Common myeloid progenitor, CD34-positive (primary cell): ENCODE measurements around the gene RASSF9.
A peak's percentile ranks its signal among the peaks of the same experiment; 100 is the strongest.

Experiments used
- CTCF ChIA-PET: fragments of 350-600 bp; sonication (Branson Sonifier 250); formaldehyde crosslinking; loops from one replicate; lab custom pipeline; 2021; ENCODE audit warnings: antibody characterized with exemption; lab: Charles Lee
- POLR2A ChIA-PET: fragments of 350-600 bp; sonication (Branson Sonifier 250); formaldehyde crosslinking; loops from one replicate; lab custom pipeline; 2021; ENCODE audit warnings: antibody characterized with exemption; lab: Charles Lee
- DNase-seq, 3 donors: peaks; one replicate each; pipeline versions ENCODE4 v3.0.0 to v3.0.0-alpha.2; 2013
- H3K27ac ChIP-seq, 2 experiments: 1 replicate in 1 of 2; 2 replicates in 1 of 2; pipeline ENCODE4 v1.7.0; 2013; ENCODE audit warnings: inconsistent platforms in 2 of 2, low read length in 2 of 2, mild to moderate bottlenecking in 2 of 2, low read depth in 1 of 2, moderate library complexity in 1 of 2; ENCODE audit not compliant: severe bottlenecking in 2 of 2, insufficient read depth in 1 of 2, poor library complexity in 1 of 2
- H3K27me3 ChIP-seq, 5 experiments: replicated peaks in 2 of 5; 1 replicate in 3 of 5; 2 replicates in 2 of 5; pipeline versions ENCODE4 v1.6.1 to v1.7.0; 2013; ENCODE audit warnings: low read length in 4 of 5, mild to moderate bottlenecking in 2 of 5, moderate library complexity in 2 of 5, inconsistent platforms in 1 of 5; ENCODE audit not compliant: insufficient read depth in 5 of 5, control insufficient read depth in 4 of 5
- H3K36me3 ChIP-seq, 4 experiments: 1 replicate in 2 of 4; 2 replicates in 2 of 4; pipeline versions ENCODE4 v1.6.1 to v1.7.0; 2013; ENCODE audit warnings: low read length in 3 of 4, control low read depth in 1 of 4, mild to moderate bottlenecking in 1 of 4; ENCODE audit not compliant: control insufficient read depth in 4 of 4, insufficient read depth in 4 of 4
- H3K4me1 ChIP-seq, 4 experiments: 1 replicate in 3 of 4; 2 replicates in 1 of 4; pipeline versions ENCODE4 v1.6.1 to v1.7.1; 2013; ENCODE audit warnings: low read length in 3 of 4, mild to moderate bottlenecking in 3 of 4, control low read depth in 1 of 4, inconsistent platforms in 1 of 4, moderate library complexity in 1 of 4; ENCODE audit not compliant: control insufficient read depth in 4 of 4, insufficient read depth in 4 of 4; ENCODE audit errors: control extremely low read depth in 1 of 4
- H3K4me3 ChIP-seq, 7 experiments: 1 replicate in 4 of 7; 2 replicates in 3 of 7; pipeline versions ENCODE4 v1.5.1 to v1.7.0; 2013; ENCODE audit warnings: mild to moderate bottlenecking in 7 of 7, low read length in 6 of 7, moderate library complexity in 6 of 7, inconsistent platforms in 2 of 7, low read depth in 2 of 7, control low read depth in 1 of 7; ENCODE audit not compliant: insufficient read depth in 4 of 7, control insufficient read depth in 1 of 7; ENCODE audit errors: extremely low read depth in 1 of 7
- H3K9me3 ChIP-seq, 5 experiments: 1 replicate in 4 of 5; 2 replicates in 1 of 5; pipeline versions ENCODE4 v1.6.1 to v1.7.1; 2013; ENCODE audit warnings: low read length in 4 of 5, mild to moderate bottlenecking in 2 of 5, inconsistent platforms in 1 of 5, low read depth in 1 of 5, moderate library complexity in 1 of 5; ENCODE audit not compliant: control insufficient read depth in 4 of 5, insufficient read depth in 2 of 5; ENCODE audit errors: control extremely low read depth in 1 of 5
- WGBS: methylation state at CpG from one replicate; pipeline ENCODE4 v1.1.5; 2013; ENCODE audit not compliant: insufficient coverage; 5-methylcytosine and 5-hydroxymethylcytosine counted together

The RASSF9 gene

DNA sequence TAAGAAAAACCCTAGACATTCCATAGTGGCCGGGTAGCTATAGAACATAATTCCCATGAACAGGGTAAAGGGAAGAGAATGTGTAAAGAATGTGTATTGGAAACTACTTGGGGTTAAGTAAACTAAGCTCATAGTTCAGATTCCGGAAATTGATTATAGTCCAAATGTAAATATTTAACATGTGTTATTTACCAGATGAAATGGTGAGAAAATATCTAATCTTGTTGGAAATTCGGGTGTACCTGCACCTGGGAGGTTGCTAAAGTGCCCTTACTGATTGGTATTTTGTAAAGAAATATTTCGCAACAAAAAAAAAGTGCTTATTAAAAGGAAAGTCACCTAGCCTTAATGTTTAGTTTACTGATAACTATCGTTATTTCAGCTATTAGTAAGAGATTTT is 14.4 kb downstream of the RASSF9 start:
- Histone ChIP-seq H3K4me3 (no peak overlapping the region), H3K4me1 (peaks cover 0 to 11% (median 2%) of the 10 kb centered on the region in 4 experiments), H3K27me3 (no peaks in the 10 kb centered on the region), H3K36me3 (no peaks in the 10 kb centered on the region), H3K27ac (peak overlapping the region in 1 of 2 experiments; percentile 64), H3K9me3 (no peaks in the 10 kb centered on the region)
- CTCF ChIA-PET = interaction anchor here (1.0 to 1.6 kb wide), 2 partner anchors 20 to 235 kb away, joined by 3 to 4 read pairs; no protein-coding TSS in a partner anchor
- POLR2A ChIA-PET = no interaction called here
- WGBS = 100% methylated on average over 3 of the region's 5 CpGs
- DNase-seq = no peak

DNA sequence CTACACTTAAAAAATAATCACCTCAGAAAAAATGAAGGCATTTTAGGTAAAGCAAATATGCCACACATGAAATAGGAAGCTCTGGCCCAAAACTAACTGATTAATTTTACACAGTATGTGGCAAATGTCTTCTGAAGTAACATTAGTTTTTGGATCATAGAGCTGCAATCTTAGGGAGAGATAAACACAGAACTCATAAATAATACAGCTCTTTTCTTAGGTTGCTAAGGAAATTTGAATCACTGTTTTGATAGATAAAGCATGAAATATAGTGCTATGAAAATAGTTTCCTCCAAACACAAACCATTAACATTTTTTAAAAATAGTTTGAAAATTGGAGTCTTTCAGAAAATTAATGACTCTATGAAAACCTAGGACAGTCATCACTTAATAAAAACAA is 15.0 kb downstream of the RASSF9 start:
- DNase-seq = peak; percentile 41 to 85 (median 66)
- no peak overlapping the region for H3K4me3 ChIP-seq
- POLR2A ChIA-PET = interaction anchor here (0.7 kb wide), 1 partner anchor 195 kb away, joined by 3 read pairs; no protein-coding TSS in a partner anchor
- H3K27me3 ChIP-seq = no peaks in the 10 kb centered on the region
- H3K27ac ChIP-seq = peak overlapping the region; percentile 15 to 66
- H3K36me3 ChIP-seq = no peaks in the 10 kb centered on the region
- CTCF ChIA-PET = interaction anchor here (1.0 to 3.2 kb wide), 4 partner anchors 16 to 234 kb away, joined by 3 to 11 read pairs (median 5); no protein-coding TSS in a partner anchor
- H3K9me3 ChIP-seq = no peaks in the 10 kb centered on the region
- peaks cover 0 to 11% (median 2%) of the 10 kb centered on the region in 4 experiments for H3K4me1 ChIP-seq

DNA sequence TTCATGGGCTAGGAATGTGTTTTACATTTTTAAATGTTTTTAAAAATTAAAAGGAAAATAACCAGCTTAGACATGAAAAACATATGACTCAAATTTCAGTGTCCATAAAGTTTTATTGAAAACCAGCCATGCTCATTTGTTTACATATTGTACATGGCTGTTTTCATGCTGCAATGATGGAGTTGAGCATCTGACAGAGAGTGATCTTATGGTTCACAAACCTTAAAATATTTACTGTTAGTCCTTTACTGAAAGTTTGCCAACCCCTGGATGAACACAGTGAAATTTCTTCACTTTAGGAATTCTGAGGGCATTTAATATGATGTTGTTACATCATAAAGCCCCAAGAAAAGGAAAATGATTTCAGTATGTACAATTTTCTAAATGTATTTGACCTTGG is 16.1 kb downstream of the RASSF9 start:
- Histone ChIP-seq H3K27me3 (no peaks in the 10 kb centered on the region), H3K4me3 (no peak overlapping the region), H3K36me3 (no peaks in the 10 kb centered on the region), H3K9me3 (no peaks in the 10 kb centered on the region), H3K27ac (peak overlapping the region in 1 of 2 experiments; percentile 66), H3K4me1 (peaks cover 0 to 11% (median 2%) of the 10 kb centered on the region in 4 experiments)
- DNase-seq = no peak
- CTCF ChIA-PET = interaction anchor here (2.1 to 3.2 kb wide), 2 partner anchors 15 to 46 kb away, joined by 6 to 11 read pairs; no protein-coding TSS in a partner anchor
- POLR2A ChIA-PET = no interaction called here

DNA sequence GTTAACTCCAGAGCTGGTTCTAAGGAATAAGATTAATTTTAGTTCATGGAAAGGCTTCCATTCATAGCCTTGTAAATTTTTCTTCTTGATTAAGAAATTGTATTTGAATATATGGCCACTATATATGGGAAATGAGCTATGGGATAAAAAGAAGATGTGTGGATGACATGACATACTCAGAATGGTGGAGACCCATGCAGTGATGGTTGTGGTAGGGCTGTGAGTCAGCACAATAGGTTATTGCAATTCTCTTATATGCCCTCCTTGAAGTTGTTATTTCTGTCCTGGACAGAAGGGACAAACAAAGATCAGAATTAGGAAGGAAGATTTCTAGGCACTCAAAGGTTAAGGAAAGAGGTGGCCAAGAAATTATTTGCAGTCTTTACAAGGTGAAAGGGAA is 21.5 kb downstream of the RASSF9 start:
- no peaks in the 10 kb centered on the region for H3K4me1 ChIP-seq
- H3K9me3 ChIP-seq = no peaks in the 10 kb centered on the region
- peak in 1 of 3 donors; percentile 22 for DNase-seq
- no peak overlapping the region for H3K4me3 ChIP-seq
- no peaks in the 10 kb centered on the region for H3K36me3 ChIP-seq
- CTCF ChIA-PET = interaction anchor here (0.8 to 1.1 kb wide), 2 partner anchors 8 to 52 kb away, joined by 3 to 4 read pairs; no protein-coding TSS in a partner anchor
- POLR2A ChIA-PET = interaction anchor here (0.6 kb wide), 1 partner anchor 111 kb away, joined by 5 read pairs; no protein-coding TSS in a partner anchor
- H3K27me3 ChIP-seq = no peaks in the 10 kb centered on the region
- no peak overlapping the region for H3K27ac ChIP-seq

DNA sequence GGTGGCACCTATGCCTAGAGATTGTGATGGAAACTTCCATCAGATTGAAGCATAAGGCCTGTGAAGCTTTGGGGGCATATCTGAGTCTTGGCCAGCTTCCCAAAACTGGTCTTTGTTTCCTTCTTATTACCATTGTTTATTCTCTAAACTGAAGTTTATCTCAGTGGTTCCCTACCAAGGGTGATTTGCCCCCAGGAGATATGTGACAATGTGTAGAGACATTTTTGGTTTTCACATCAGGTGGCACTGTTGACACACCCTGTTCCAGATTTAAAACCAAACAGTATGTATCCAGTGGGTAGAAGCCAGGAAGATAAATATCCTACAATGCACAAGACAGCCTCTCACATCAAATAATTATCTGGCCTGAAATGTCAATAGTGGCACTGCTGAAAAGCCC is 22.1 kb downstream of the RASSF9 start:
- Histone ChIP-seq H3K4me1 (no peaks in the 10 kb centered on the region), H3K9me3 (no peaks in the 10 kb centered on the region), H3K4me3 (no peak overlapping the region), H3K27ac (no peak overlapping the region), H3K27me3 (no peaks in the 10 kb centered on the region), H3K36me3 (no peaks in the 10 kb centered on the region)
- POLR2A ChIA-PET = no interaction called here
- DNase-seq = no peak
- CTCF ChIA-PET = interaction anchor here (0.8 to 1.1 kb wide), 2 partner anchors 8 to 53 kb away, joined by 3 to 4 read pairs; no protein-coding TSS in a partner anchor

DNA sequence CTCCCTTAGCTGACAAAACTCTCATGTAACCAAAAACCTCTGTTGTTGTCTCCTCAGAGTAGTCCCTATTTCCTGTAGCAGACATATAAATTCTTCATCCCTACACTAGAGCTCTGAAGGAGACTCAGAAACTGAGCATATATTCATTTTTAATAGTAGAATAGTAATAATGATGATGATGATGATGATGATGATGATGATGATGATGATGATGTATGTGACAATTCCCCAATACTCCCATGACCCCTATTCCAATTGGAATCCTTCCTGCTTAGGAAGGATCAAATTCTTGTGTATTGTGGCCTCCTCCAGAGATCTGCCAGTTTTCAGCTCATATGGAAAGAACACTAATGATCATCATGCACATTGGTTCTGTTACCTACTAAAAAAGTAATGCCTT is 26.7 kb downstream of the RASSF9 start:
- H3K4me3 ChIP-seq = no peak overlapping the region
- ChIA-PET POLR2A (no interaction called here), CTCF (interaction anchor here (0.9 kb wide), 1 partner anchor 10 kb away, joined by 4 read pairs; no protein-coding TSS in a partner anchor)
- no peak overlapping the region for H3K27ac ChIP-seq
- no peak for DNase-seq
- no peaks in the 10 kb centered on the region for H3K36me3 ChIP-seq
- H3K9me3 ChIP-seq = no peaks in the 10 kb centered on the region
- H3K4me1 ChIP-seq = peaks cover 0 to 10% (median 7%) of the 10 kb centered on the region in 4 experiments
- no peaks in the 10 kb centered on the region for H3K27me3 ChIP-seq

DNA sequence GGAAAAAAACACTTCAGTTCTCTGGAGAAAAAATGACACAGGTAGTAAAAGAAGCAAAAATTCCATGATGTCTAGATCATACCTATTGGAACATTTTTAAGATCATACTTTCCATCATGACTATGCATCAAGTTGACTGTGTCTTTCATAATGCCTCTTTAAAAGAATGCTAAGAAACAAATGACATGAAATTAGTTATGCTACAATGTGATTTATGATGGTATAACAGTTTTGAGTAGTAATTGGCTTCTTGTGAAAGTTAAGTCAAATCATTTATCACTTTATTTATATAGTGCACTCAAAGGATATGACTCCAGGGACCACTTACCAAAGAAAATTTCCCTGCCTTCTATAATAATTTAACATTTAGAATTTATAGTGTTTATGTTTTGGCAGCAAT is 28.5 kb downstream of the RASSF9 start:
- no peak for DNase-seq
- Histone ChIP-seq H3K9me3 (no peaks in the 10 kb centered on the region), H3K4me3 (no peak overlapping the region), H3K27me3 (no peaks in the 10 kb centered on the region), H3K27ac (no peak overlapping the region), H3K36me3 (no peaks in the 10 kb centered on the region), H3K4me1 (peaks cover 0 to 15% (median 7%) of the 10 kb centered on the region in 4 experiments)
- POLR2A ChIA-PET = no interaction called here
- CTCF ChIA-PET = no interaction called here
